ENCODE data around the gene GRM7. TPM values are rescaled to one million over a fixed set of nuclear protein-coding genes. Genes with fewer than 3 reads are reported as not detected.

Gene GRM7
- total RNA-seq, 1 donor from 2014 or later = 0.34 TPM

DNA sequence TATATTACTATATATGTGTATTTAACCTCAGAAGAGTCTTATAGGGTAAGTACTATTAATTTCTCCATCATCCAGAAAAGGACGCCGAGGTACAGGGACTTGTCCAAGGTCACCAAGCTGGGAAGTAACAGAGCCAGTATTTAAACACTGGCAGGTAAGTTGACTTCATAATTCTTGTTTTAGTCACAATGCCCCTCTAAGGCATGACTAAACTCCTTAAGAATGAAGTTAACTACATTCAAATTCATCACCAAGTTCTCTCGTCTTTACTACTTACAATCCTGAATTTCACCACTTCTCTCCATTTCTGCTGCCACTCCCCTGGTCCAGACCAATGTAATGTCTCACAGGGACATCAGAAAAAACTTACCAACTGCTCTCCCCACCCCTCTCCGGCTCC lies 312.1 kb downstream of the GRM7 start:
- Mint-ChIP-seq H3K4me3 (ENCODE audit: low read depth) (no peak overlapping the region), H3K27me3 (no peaks in the 10 kb centered on the region), H3K36me3 (ENCODE audit: insufficient read depth) (no peaks in the 10 kb centered on the region), H3K27ac (no peak overlapping the region), H3K4me1 (ENCODE audit: low read depth) (no peaks in the 10 kb centered on the region), H3K9me3 (ENCODE audit: low read depth) (no peaks in the 10 kb centered on the region)
- DNase-seq (ENCODE audit: low spot score, unreplicated experiment) = no peak
- TF ChIP-seq, protein P1, sequence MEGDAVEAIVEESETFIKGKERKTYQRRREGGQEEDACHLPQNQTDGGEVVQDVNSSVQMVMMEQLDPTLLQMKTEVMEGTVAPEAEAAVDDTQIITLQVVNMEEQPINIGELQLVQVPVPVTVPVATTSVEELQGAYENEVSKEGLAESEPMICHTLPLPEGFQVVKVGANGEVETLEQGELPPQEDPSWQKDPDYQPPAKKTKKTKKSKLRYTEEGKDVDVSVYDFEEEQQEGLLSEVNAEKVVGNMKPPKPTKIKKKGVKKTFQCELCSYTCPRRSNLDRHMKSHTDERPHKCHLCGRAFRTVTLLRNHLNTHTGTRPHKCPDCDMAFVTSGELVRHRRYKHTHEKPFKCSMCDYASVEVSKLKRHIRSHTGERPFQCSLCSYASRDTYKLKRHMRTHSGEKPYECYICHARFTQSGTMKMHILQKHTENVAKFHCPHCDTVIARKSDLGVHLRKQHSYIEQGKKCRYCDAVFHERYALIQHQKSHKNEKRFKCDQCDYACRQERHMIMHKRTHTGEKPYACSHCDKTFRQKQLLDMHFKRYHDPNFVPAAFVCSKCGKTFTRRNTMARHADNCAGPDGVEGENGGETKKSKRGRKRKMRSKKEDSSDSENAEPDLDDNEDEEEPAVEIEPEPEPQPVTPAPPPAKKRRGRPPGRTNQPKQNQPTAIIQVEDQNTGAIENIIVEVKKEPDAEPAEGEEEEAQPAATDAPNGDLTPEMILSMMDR (IDR thresholded peaks at IDR 0.05; ENCODE audit: unreplicated experiment) = no peak

DNA sequence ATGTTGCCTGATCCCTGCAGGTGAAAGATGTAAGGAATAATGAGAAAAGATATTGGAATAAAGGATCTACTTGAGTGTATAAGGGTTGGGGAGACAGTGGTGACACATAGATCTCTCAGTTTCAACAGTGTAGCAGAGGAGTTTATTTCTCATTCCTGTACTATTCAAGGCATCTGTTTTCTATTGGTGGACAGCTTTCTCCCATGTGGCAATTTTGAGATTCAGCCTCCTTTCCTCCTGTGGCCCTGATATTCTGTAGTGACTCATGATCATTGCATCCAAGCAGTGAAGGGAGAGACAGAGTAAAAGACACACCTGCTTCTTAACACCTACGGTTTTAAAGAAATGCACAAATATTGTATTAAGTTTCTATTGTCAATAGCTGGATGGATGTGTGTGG lies 327.6 kb downstream of the GRM7 start:
- TF ChIP-seq, protein P1 (IDR thresholded peaks at IDR 0.05; ENCODE audit: unreplicated experiment) = no peak
- H3K9me3 Mint-ChIP-seq (ENCODE audit: low read depth) = no peaks in the 10 kb centered on the region
- H3K4me3 Mint-ChIP-seq (ENCODE audit: low read depth) = no peak overlapping the region

DNA sequence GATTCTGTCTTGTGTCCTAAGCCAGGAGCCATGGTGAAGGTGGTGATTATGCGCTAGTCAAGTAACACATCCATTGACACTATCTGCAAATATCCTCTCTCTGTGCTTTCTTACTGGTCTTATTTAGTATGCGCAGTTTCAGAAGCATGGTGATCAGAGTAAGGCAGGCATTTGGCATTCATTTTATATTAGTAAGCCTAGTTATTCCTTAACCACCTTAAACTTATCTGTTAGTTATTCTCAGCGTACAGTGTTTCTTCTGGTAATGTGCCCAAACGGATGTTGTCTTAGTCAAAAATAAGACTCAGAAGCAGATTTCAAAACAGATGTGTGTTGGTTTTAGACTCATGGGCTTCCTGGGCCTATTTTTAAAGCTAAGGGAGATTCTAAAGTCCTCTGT lies 329.2 kb downstream of the GRM7 start:
- Mint-ChIP-seq H3K36me3 (ENCODE audit: insufficient read depth) (no peaks in the 10 kb centered on the region), H3K4me3 (ENCODE audit: low read depth) (no peak overlapping the region), H3K27me3 (no peaks in the 10 kb centered on the region), H3K27ac (no peak overlapping the region), H3K4me1 (ENCODE audit: low read depth) (no peaks in the 10 kb centered on the region), H3K9me3 (ENCODE audit: low read depth) (no peaks in the 10 kb centered on the region)
- DNase-seq (ENCODE audit: low spot score, unreplicated experiment) = no peak
- TF ChIP-seq, protein P1 (IDR thresholded peaks at IDR 0.05; ENCODE audit: unreplicated experiment) = no peak

More for the DNA sequence above, 327.6 kb downstream of the GRM7 start:
- Mint-ChIP-seq H3K4me1 (ENCODE audit: low read depth) (no peaks in the 10 kb centered on the region), H3K27ac (no peak overlapping the region), H3K36me3 (ENCODE audit: insufficient read depth) (no peaks in the 10 kb centered on the region), H3K27me3 (no peaks in the 10 kb centered on the region)
- no peak for DNase-seq (ENCODE audit: low spot score, unreplicated experiment)

DNA sequence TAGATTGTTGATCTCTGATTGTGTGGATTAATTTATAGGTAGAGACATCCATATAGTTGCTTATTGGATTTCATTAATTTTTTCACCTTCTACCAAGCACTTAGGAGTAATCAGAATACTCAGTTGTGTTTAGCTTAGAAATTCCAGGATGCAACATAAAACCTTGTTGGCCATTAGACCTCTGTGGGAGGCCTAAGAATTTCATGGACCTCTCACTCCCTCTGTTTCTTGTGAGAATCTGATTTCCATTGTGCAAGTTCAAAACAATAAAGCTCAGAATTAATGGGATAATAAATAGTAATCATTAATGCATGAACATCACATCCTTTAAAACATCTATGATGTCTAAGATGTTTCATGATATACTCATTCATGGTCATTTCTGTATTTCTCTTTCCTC lies 332.4 kb downstream of the GRM7 start:
- H3K27ac Mint-ChIP-seq = no peak overlapping the region
- H3K36me3 Mint-ChIP-seq (ENCODE audit: insufficient read depth) = no peaks in the 10 kb centered on the region
- no peak for DNase-seq (ENCODE audit: low spot score, unreplicated experiment)
- no peak overlapping the region for H3K4me3 Mint-ChIP-seq (ENCODE audit: low read depth)
- TF ChIP-seq, protein P1 (IDR thresholded peaks at IDR 0.05; ENCODE audit: unreplicated experiment) = no peak
- no peaks in the 10 kb centered on the region for H3K9me3 Mint-ChIP-seq (ENCODE audit: low read depth)
- H3K27me3 Mint-ChIP-seq = no peaks in the 10 kb centered on the region
- H3K4me1 Mint-ChIP-seq (ENCODE audit: low read depth) = no peaks in the 10 kb centered on the region

DNA sequence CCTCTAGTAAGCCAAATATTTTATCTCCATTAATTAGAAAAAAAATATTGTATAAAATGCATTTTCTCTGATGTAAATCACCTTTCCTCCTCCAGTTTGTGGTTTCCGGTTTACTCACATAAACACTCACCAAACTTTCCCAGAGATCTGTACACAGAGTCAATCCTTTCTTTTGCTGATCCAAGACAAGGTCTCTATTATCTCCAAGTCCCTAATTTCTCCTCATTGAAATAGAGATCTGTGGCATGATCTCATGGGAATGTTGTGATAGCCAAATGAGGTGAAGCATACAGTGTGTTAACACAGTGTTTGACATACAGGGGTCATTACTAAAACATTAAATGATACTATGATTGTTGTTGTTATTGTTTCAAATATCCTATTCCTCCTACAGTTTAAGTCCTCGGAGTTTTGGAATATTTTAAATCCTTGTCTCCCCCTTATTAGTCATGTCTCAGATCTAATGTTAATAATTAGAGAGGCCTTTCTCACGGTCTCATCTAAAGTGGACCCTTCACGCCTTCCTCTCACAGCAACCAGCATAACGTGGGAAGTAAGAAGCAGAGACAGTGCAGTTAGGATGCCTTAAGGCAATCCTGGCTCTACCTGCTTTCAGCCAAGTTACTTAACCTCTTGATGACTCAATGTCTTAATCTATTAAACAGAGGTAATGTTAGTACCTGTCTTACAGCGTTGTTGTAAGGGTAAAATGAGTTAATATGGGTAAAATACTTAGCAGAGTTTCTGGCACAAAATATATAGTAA lies 333.3 kb downstream of the GRM7 start:
- H3K27me3 Mint-ChIP-seq = no peaks in the 10 kb centered on the region
- H3K27ac Mint-ChIP-seq = no peak overlapping the region
- TF ChIP-seq, protein P1 (IDR thresholded peaks at IDR 0.05; ENCODE audit: unreplicated experiment) = no peak
- H3K9me3 Mint-ChIP-seq (ENCODE audit: low read depth) = no peaks in the 10 kb centered on the region
- H3K4me3 Mint-ChIP-seq (ENCODE audit: low read depth) = no peak overlapping the region
- H3K4me1 Mint-ChIP-seq (ENCODE audit: low read depth) = no peaks in the 10 kb centered on the region
- DNase-seq (ENCODE audit: low spot score, unreplicated experiment) = no peak
- H3K36me3 Mint-ChIP-seq (ENCODE audit: insufficient read depth) = no peaks in the 10 kb centered on the region

Measured in progenitor cell of endocrine pancreas (in vitro differentiated cells).